ENCODE results near the gene CCDC134.

Gene CCDC134

GRCh38 chr22:41800348-41801146 lies at the start of gene CCDC134:
Gene CCDC134, plus strand, starts transcription at chr22:41800679. Its CDS starts 8,212 bp downstream, at chr22:41808891.
- H3K4me3 ChIP-seq (ENCODE audit: low read depth, low read length): peak within 1 kb of the TSS; percentile 78
- H3K27ac ChIP-seq (ENCODE audit: low read depth, low read length): peak within 1 kb of the TSS; percentile 74
- peak within 1 kb of the TSS; percentile 86 for H3K9ac ChIP-seq (ENCODE audit: low read length)
- H3K36me3 ChIP-seq (ENCODE audit: control insufficient read depth, insufficient read depth, low read length): no peaks in the 10 kb centered on the region
- no peaks in the 10 kb centered on the region for H3K27me3 ChIP-seq (ENCODE audit: control insufficient read depth, insufficient read depth, low read length)
- no peaks in the 10 kb centered on the region for H3K9me3 ChIP-seq (ENCODE audit: control insufficient read depth, insufficient read depth, low read depth, low read length)
- peaks cover 20% of the 10 kb centered on the region for H3K4me1 ChIP-seq (ENCODE audit: control insufficient read depth, insufficient read depth, low read length)

GRCh38 chr22:41752011-41752970 lies 48.2 kb upstream of the CCDC134 start:
- Histone ChIP-seq H3K9me3 (ENCODE audit: control insufficient read depth, insufficient read depth, low read depth, low read length) (no peaks in the 10 kb centered on the region), H3K4me3 (ENCODE audit: low read depth, low read length) (no peak overlapping the region), H3K36me3 (ENCODE audit: control insufficient read depth, insufficient read depth, low read length) (no peaks in the 10 kb centered on the region), H3K27ac (ENCODE audit: low read depth, low read length) (no peak overlapping the region), H3K9ac (ENCODE audit: low read length) (no peak overlapping the region), H3K27me3 (ENCODE audit: control insufficient read depth, insufficient read depth, low read length) (no peaks in the 10 kb centered on the region), H3K4me1 (ENCODE audit: control insufficient read depth, insufficient read depth, low read length) (peaks cover 7% of the 10 kb centered on the region; the same call in 1 of the 2 replicates)

GRCh38 chr22:41753984-41754383 lies 46.5 kb upstream of the CCDC134 start:
- Histone ChIP-seq H3K36me3 (ENCODE audit: control insufficient read depth, insufficient read depth, low read length) (no peaks in the 10 kb centered on the region), H3K4me1 (ENCODE audit: control insufficient read depth, insufficient read depth, low read length) (peaks cover 7% of the 10 kb centered on the region; the same call in 1 of the 2 replicates), H3K9ac (ENCODE audit: low read length) (no peak overlapping the region), H3K9me3 (ENCODE audit: control insufficient read depth, insufficient read depth, low read depth, low read length) (no peaks in the 10 kb centered on the region), H3K27me3 (ENCODE audit: control insufficient read depth, insufficient read depth, low read length) (no peaks in the 10 kb centered on the region), H3K27ac (ENCODE audit: low read depth, low read length) (no peak overlapping the region), H3K4me3 (ENCODE audit: low read depth, low read length) (no peak overlapping the region)

- H3K9me3 ChIP-seq (ENCODE audit: control insufficient read depth, insufficient read depth, low read depth, low read length): no peaks in the 10 kb centered on the region
- no peaks in the 10 kb centered on the region for H3K27me3 ChIP-seq (ENCODE audit: control insufficient read depth, insufficient read depth, low read length)
- H3K27ac ChIP-seq (ENCODE audit: low read depth, low read length): no peak overlapping the region
- peaks cover 7% of the 10 kb centered on the region; the same call in 1 of the 2 replicates for H3K4me1 ChIP-seq (ENCODE audit: control insufficient read depth, insufficient read depth, low read length)
- H3K9ac ChIP-seq (ENCODE audit: low read length): no peak overlapping the region
- no peak overlapping the region for H3K4me3 ChIP-seq (ENCODE audit: low read depth, low read length)
- no peaks in the 10 kb centered on the region for H3K36me3 ChIP-seq (ENCODE audit: control insufficient read depth, insufficient read depth, low read length)
These were observed 43.0 kb upstream of the CCDC134 start for GRCh38 chr22:41757502-41757901.

GRCh38 chr22:41758231-41758630 lies 42.2 kb upstream of the CCDC134 start:
- Histone ChIP-seq H3K36me3 (ENCODE audit: control insufficient read depth, insufficient read depth, low read length) (no peaks in the 10 kb centered on the region), H3K27ac (ENCODE audit: low read depth, low read length) (no peak overlapping the region), H3K9ac (ENCODE audit: low read length) (no peak overlapping the region), H3K9me3 (ENCODE audit: control insufficient read depth, insufficient read depth, low read depth, low read length) (no peaks in the 10 kb centered on the region), H3K4me1 (ENCODE audit: control insufficient read depth, insufficient read depth, low read length) (peaks cover 7% of the 10 kb centered on the region; the same call in 1 of the 2 replicates), H3K27me3 (ENCODE audit: control insufficient read depth, insufficient read depth, low read length) (no peaks in the 10 kb centered on the region), H3K4me3 (ENCODE audit: low read depth, low read length) (no peak overlapping the region)

GRCh38 chr22:41762980-41763779 lies 37.3 kb upstream of the CCDC134 start:
- no peaks in the 10 kb centered on the region for H3K4me1 ChIP-seq (ENCODE audit: control insufficient read depth, insufficient read depth, low read length)
- no peaks in the 10 kb centered on the region for H3K36me3 ChIP-seq (ENCODE audit: control insufficient read depth, insufficient read depth, low read length)
- no peak overlapping the region for H3K9ac ChIP-seq (ENCODE audit: low read length)
- no peaks in the 10 kb centered on the region for H3K9me3 ChIP-seq (ENCODE audit: control insufficient read depth, insufficient read depth, low read depth, low read length)
- no peaks in the 10 kb centered on the region for H3K27me3 ChIP-seq (ENCODE audit: control insufficient read depth, insufficient read depth, low read length)
- H3K27ac ChIP-seq (ENCODE audit: low read depth, low read length): no peak overlapping the region
- no peak overlapping the region for H3K4me3 ChIP-seq (ENCODE audit: low read depth, low read length)

GRCh38 chr22:41766476-41766875 lies 34.0 kb upstream of the CCDC134 start:
- no peaks in the 10 kb centered on the region for H3K4me1 ChIP-seq (ENCODE audit: control insufficient read depth, insufficient read depth, low read length)

GRCh38 chr22:41768430-41768829 lies 32.0 kb upstream of the CCDC134 start:
- Histone ChIP-seq H3K4me1 (ENCODE audit: control insufficient read depth, insufficient read depth, low read length) (no peaks in the 10 kb centered on the region), H3K9me3 (ENCODE audit: control insufficient read depth, insufficient read depth, low read depth, low read length) (no peaks in the 10 kb centered on the region), H3K27ac (ENCODE audit: low read depth, low read length) (no peak overlapping the region), H3K27me3 (ENCODE audit: control insufficient read depth, insufficient read depth, low read length) (no peaks in the 10 kb centered on the region), H3K36me3 (ENCODE audit: control insufficient read depth, insufficient read depth, low read length) (no peaks in the 10 kb centered on the region), H3K9ac (ENCODE audit: low read length) (no peak overlapping the region), H3K4me3 (ENCODE audit: low read depth, low read length) (no peak overlapping the region)

More at GRCh38 chr22:41766476-41766875, 34.0 kb upstream of the CCDC134 start:
- Histone ChIP-seq H3K9ac (ENCODE audit: low read length) (no peak overlapping the region), H3K4me3 (ENCODE audit: low read depth, low read length) (no peak overlapping the region), H3K36me3 (ENCODE audit: control insufficient read depth, insufficient read depth, low read length) (no peaks in the 10 kb centered on the region), H3K27ac (ENCODE audit: low read depth, low read length) (no peak overlapping the region), H3K27me3 (ENCODE audit: control insufficient read depth, insufficient read depth, low read length) (no peaks in the 10 kb centered on the region), H3K9me3 (ENCODE audit: control insufficient read depth, insufficient read depth, low read depth, low read length) (no peaks in the 10 kb centered on the region)

GRCh38 chr22:41770715-41771468 lies 29.6 kb upstream of the CCDC134 start:
- Histone ChIP-seq H3K4me3 (ENCODE audit: low read depth, low read length) (no peak overlapping the region), H3K36me3 (ENCODE audit: control insufficient read depth, insufficient read depth, low read length) (no peaks in the 10 kb centered on the region), H3K9ac (ENCODE audit: low read length) (no peak overlapping the region), H3K27ac (ENCODE audit: low read depth, low read length) (no peak overlapping the region), H3K4me1 (ENCODE audit: control insufficient read depth, insufficient read depth, low read length) (no peaks in the 10 kb centered on the region), H3K27me3 (ENCODE audit: control insufficient read depth, insufficient read depth, low read length) (no peaks in the 10 kb centered on the region), H3K9me3 (ENCODE audit: control insufficient read depth, insufficient read depth, low read depth, low read length) (no peaks in the 10 kb centered on the region)

- Histone ChIP-seq H3K27me3 (ENCODE audit: control insufficient read depth, insufficient read depth, low read length) (no peaks in the 10 kb centered on the region), H3K36me3 (ENCODE audit: control insufficient read depth, insufficient read depth, low read length) (no peaks in the 10 kb centered on the region), H3K4me3 (ENCODE audit: low read depth, low read length) (no peak overlapping the region), H3K9ac (ENCODE audit: low read length) (no peak overlapping the region), H3K27ac (ENCODE audit: low read depth, low read length) (no peak overlapping the region), H3K4me1 (ENCODE audit: control insufficient read depth, insufficient read depth, low read length) (no peaks in the 10 kb centered on the region; the same call in 1 of the 2 replicates), H3K9me3 (ENCODE audit: control insufficient read depth, insufficient read depth, low read depth, low read length) (no peaks in the 10 kb centered on the region)
These were observed 28.3 kb upstream of the CCDC134 start for GRCh38 chr22:41772198-41772597.
